ENCODE results near the gene CXCL17.
"Not testable (repeated sequence)": the region's sequence is repeated elsewhere in the genome, so short reads cannot be mapped to it uniquely, and the experiment has no call there.

Gene CXCL17, protein sequence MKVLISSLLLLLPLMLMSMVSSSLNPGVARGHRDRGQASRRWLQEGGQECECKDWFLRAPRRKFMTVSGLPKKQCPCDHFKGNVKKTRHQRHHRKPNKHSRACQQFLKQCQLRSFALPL

DNA sequence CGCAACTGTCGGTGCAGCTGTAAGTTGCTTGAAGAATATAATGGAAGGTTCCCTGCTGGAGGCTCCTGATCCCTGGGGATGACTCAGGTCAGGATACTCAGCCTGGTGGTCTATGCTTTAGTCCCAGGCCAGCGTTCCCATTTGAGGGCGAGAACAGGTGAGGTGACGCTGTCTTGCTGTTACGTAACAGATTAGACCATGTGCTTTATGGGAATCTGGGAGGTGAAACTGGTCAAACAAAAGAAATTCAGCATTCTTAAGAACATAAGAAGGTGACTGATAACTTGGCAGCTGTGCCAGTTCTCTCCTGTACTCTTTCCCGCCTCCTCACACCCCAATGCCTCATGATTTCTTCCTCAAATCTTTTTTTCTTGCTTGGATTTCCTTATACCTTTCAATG is at the start of gene CXCL17:
Gene CXCL17, minus strand, starts transcription at position 114 of the 400 bp plus-strand sequence. CDS start 114 bp downstream, outside the sequence.
- no peak for DNase-seq (ENCODE audit: low read depth in 2 of 2)

DNA sequence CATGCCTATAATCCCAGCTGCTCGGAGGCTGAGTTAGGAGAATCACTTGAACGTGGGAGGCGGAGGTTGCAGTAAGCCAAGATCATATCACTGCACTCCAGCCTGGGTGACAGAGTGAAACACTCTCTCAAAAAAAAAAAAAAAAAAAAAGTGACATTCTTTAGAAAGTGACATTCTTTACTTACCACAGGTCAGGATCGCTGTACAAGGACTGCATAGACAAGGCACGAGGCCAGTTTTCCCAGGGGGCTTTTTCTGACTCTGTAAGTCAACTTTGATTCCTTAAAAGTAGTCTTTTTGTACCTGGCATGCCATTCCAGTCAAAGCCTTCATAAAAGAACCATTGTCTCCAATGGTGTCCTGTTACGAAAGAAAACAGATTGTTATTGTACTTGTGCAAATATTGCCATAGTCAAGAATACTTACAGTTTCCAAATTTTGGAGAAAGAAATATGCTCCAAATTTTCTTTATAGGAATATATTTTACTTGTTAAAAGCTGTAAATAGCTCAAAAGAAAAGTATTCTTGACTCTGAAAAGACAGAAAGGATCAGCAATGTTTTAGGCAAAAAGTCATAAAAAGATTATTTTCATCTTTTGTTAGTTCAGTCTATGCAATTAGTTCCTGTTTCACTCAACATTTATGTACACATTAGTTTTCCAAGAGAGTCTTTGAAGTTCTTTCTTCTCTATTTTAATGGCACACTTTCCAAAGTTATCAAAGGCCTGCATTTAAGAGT is 46.2 kb upstream of the CXCL17 start:
- no peak for DNase-seq (ENCODE audit: low read depth in 2 of 2)

DNA sequence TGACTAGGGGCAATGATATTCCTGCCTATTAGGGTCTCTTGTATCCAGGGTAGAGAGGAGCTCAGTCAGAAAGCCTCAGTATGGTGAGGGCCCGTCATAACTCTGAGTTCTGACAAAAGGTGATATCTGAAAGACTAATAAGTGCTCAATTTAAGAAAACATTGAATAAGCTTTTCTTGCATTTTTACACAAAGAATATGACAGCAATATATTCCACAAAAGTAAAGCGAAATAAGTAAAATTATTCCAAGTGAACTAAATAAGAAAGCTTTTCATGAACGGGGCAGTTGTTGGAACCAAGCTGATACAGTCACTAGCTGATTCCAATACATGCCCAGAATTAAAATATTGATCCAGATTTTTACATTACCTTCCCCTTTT is 45.0 kb upstream of the CXCL17 start:
- DNase-seq (ENCODE audit: low read depth in 2 of 2), result no peak

DNA sequence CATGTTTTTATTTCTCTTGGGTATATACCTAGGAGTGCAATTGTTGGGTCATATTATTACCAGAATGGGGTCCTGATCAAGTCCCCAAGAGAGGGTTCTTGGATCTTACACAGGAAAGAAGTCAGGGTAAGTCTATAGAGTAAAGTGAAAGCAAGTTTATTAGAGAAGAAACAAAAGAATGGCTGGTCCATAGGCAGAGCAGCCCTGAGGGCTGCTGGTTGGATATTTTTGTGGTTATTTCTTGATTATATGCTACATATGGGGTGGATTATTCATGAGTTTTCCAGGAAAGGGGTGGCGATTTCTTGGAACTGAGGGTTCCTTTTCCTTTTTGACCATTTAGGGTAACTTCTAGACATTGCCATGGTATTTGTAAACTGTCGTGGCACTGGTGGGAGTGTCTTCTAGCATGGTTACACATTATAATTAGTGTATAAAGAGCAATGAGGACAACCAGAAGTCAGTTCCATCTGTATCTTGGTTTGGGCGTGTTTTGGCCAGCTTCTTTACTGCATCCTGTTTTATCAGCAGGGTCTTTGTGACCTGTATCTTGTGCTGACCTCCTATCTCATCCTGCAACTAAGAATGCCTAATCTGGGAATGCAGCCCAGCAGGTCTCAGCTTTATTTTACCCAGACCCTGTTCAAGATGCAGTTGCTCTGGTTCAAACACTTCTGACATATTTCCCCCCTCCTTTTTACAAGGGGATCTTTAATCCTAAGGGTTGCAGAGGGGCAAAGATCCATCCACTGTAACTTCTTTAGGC is 44.5 kb upstream of the CXCL17 start:
- no peak for DNase-seq (ENCODE audit: low read depth in 2 of 2)

DNA sequence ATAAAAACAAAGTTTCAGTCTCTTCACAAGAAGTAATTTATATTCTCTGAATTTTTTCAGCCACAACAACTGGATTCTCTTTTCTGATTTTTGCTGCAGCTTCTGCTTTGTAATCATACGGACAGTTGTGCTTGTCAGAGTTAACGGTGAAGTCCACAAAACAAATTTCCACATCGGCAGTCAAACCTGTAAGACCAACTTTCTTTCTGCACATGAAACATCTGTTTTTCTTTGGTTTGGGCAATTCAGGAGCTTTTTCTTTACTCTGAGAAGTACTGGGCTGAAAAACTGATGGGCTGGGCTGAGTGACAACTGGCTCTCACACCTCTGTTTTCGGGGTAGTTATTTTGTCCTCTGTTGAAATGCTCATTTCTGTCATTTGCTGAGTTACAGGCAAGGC is 42.3 kb upstream of the CXCL17 start:
- not testable (repeated sequence) for DNase-seq (ENCODE audit: low read depth in 2 of 2)

DNA sequence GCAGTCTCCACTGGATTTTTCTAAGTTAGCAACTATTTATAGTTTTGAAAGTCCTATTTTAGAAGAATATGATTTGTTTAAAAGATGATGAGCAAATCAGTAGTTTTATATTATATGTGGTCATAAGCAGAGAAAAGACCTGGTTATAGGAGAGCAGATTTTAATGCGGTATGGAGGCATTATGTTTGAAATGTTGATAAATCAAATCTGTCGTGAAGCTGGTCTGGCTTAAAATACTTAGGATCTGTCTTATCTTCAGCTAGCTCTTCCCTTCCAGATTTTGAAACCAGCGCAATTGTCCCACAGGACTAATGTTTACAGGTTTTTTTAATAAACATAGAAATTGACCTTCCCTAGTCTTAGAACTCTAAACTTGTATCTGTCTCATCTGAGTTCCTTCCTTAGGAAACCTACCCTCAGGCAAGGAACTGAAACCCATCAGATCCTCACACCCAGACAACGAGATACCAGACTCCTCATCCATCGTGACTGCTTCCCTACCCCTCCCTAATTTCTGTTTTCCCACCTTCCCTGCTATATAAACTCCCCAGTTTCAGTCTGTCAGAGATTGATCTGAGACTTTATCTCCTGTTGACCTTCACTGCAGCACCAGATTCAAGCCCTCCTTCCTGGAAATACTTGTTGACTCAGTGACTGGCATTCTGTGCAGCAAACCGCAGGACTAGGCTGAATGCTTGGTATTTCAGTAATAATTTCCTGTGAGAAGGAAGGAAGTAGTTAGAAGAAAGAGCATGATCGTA is 37.8 kb upstream of the CXCL17 start:
- no peak for DNase-seq (ENCODE audit: low read depth in 2 of 2)

DNA sequence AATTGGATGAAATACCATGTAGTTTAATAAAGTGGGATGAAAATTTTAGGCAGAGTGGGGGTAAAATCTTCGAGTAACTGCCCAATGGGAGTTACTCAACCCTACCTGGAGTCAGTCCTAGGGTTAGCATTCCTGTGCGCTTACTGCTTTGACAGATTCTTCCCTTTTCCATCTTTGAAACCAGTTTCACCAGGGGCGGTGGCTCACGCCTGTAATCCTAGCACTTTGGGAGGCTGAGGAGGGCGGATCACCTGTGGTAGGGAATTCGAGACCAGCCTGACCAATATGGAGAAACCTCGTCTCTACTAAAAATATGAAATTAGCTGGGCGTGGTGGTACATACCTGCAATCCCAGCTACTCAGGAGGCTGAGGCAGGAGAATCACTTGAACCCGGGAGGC is 37.0 kb upstream of the CXCL17 start:
- DNase-seq (ENCODE audit: low read depth in 2 of 2), result no peak

DNA sequence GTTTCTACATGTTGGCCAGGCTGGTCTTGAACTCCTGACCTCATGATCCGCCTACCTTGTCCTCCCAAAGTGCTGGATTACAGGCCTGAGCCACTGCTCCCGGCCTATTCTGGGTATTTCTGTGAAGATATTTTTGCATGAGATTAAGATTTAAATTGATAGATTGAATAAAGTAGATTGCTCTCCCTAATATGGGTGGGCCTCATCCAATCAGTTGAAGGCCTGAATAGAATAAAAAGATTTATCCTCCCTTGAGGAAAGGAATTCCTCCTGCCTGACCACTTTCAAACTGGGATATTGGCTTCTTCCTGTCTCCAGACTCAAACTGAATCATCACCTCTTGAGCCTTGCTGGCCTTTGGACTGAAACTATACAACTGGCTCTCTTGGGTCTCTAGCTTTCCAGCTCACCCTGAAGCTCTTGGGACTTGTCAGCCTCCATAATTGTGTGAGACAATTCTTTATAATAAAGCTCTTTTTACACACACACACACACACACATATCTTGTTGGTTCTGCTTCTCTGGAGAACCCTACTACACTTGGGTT is 36.1 kb upstream of the CXCL17 start:
- DNase-seq (ENCODE audit: low read depth in 2 of 2), result no peak

DNA sequence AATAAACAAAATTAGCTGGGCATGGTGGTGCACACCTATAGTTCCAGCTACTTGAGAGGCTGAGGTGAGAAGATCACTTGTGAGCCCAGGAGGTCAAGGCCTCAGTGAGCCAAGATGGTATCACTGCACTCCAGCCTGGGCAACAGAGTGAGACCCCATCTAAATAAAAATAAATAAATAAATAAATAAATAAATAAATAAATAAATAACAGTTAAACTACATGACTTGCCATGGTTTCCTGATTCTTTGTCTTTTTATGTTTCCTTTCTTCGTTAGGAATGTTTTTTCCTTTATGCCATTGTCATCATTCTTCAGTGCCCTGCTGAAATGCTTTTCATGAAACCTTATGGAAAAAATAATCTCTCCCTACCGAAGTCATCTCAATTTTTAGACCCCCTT is 35.2 kb upstream of the CXCL17 start:
- DNase-seq (ENCODE audit: low read depth in 2 of 2), result no peak

DNA sequence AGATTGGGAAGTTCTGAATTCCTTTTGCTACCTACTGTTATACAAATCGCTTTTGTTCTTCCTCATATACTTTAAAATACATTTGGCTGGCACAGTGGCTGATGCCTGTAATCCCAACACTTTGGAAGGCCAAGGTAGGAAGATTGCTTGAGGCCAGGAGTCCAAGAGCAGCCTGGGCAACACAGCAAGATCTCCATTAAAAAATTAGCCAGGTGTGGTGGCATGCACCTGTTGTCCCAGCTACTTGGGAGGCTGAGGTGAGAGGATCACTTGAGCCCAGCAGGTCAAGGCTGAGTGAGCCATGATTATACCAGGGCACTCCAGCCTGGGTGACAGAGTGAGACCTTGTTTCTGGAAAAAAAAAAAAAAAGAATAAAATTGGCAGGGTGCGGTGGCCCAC is 34.4 kb upstream of the CXCL17 start:
- DNase-seq (ENCODE audit: low read depth in 2 of 2), result no peak

DNA sequence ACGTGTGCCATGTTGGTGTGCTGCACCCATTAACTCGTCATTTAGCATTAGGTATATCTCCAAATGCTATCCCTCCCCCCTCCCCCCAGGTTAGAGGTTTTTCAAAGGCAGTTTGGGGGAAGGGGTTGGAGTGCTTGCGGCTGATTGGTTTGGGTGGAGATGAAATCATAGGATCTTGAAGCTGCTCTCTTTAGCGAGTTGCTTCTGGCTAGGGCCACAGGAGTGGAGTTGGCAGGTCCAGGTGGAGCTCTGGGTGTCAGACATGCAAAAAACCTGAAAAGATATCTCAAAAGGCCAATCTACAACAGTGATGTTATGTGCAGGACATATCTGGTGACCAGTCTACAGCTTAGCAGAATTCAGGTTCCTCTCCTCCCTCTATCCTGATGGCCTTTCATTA is 32.6 kb upstream of the CXCL17 start:
- DNase-seq (ENCODE audit: low read depth in 2 of 2), result no peak

DNA sequence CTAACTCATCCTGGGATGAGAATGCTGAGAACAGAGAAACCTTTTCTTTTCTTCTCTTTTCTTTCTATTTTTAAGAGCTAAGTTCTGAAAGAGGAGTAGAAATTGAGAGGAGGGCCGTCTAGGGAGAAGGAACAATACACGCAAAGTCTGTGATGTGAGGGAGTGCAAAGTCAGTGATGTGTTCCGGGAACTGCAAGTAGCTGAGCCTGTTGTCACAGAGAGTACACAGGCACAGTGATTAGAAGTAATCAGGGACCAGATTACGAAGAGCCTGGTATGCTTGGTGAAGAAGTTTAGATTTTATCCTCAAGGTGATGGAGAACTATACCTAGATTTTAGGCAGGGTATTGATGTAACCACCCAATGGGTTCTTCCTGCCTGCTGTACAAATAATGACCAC is 32.0 kb upstream of the CXCL17 start:
- DNase-seq (ENCODE audit: low read depth in 2 of 2), result no peak

DNA sequence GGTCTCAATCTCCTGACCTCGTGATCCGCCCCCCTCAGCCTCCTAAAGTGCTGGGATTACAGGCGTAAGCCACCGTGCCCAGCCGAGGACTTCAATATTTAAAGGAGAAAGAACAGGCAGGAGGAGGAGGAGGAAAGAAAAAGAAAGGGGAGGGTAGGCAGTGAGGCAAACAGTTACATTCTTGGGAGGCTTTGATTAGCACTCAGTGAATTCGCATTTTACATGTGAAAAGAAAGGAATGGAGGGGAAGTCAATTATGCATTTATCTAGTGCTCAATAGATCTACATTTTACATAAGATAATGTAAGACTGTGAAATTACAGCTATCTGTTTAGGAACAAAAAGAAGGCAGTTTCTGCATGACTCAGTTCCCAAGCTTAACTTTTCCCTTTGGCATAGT is 30.9 kb upstream of the CXCL17 start:
- DNase-seq (ENCODE audit: low read depth in 2 of 2), result no peak

DNA sequence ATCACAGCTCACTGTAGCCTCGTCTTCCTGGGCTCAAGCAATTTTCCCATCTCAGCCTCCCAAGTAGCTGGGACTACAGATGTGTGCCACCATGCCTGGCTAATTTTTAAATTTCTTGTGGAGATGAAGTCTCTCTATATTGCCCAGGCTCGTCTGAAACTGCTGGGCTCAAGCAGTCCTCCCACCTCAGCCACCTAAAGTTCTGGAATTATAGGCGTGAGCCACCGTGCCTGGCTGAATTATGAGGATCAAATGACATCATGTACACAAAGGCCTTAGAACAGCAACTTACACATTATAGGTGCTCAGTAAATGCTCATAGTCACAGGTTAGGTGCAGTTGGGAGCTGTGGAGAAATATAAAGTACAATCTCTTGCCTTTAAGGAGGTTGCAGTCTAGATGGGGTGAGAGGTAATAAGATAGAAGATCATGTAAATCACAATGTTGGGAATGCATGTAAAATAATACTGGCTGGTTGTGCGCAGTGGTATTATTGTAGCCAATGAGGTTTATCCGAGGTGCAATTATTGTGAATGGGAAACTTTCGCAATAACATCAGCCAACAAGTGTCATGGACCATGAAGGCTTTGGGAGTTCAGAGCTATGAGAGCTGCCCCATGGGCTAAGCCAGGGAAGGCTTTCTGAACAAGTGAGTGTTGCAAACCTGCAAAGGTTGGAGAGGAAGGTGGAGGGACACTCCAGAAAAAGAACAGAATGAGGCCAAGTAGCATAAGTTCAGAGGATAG is 29.8 kb upstream of the CXCL17 start:
- DNase-seq (ENCODE audit: low read depth in 2 of 2), result no peak

DNA sequence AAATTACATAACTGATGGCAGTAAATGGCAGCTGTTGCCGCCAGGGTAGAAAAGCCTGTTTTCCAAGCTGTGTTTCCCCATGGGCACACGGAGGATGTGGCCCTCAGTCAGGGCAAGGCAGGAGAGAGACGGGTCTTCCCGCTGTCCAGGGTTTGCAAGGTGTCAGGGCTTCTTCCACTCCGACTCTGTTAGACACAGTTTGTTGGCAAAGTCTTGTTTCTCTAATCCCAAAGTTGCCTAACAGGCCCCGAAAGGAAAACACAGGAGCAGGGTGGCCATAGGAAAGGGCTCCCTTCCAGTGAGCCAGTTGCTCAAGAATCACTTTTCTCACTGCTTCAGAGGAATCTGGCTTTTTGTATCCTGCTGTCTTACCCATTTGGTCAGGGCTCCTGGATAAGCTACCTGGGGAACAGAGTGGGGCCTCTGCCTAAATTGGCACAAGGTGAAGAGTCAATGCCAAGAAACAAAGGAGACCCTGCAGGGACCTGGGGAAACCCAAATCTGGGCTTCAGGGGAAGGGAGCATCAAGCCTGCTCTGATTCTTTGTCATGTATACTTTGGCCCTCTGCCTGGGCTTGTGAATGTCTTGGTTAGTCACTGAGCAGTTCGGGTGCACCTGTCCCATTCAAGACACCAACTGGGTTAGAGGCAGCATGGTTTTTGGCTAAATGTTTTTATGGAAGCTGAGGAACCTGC is 29.0 kb upstream of the CXCL17 start:
- DNase-seq (ENCODE audit: low read depth in 2 of 2), result no peak

DNA sequence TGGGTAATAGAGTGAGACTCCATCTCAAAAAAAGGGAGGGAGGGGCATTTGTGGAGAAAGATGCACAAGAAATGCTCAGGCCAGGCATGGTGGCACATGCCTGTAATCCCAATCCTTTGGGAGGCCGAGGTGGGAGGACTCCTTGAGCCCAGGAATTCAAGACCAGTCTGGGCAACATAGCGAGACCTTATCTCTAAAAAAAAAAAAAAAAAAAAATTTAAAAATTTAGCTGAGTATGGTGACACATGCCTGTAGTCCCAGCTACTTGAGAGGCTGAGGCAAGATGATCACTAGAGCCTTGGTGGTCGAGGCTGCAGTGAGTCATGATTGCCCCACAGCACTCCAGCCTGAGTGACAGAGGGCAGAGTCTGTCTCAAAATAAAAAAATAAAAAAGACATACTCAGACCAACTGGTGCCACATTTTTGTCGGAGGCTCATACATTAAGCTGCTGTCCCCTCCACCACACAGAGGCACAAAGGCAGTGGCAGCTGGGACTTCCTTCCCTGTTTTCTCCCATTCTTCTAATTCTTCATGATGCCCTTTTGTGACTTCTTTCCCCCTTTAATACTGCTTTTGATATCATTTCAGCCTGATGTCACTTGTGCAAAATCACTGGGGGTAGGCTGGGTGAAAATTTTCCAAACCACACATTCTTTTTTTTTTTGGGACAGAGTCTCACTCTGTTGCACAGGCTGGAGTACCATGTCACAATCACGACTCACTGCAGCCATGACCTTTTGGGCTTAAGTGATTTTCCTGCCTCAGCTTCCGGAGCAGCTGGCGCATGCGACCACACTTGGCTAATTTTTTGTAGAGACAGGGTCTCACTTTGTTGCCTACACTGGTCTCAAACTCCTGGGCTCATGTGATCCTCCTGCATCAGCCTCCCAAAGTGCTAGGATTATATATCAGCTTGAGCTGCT is 26.8 kb upstream of the CXCL17 start:
- no peak for DNase-seq (ENCODE audit: low read depth in 2 of 2)

DNA sequence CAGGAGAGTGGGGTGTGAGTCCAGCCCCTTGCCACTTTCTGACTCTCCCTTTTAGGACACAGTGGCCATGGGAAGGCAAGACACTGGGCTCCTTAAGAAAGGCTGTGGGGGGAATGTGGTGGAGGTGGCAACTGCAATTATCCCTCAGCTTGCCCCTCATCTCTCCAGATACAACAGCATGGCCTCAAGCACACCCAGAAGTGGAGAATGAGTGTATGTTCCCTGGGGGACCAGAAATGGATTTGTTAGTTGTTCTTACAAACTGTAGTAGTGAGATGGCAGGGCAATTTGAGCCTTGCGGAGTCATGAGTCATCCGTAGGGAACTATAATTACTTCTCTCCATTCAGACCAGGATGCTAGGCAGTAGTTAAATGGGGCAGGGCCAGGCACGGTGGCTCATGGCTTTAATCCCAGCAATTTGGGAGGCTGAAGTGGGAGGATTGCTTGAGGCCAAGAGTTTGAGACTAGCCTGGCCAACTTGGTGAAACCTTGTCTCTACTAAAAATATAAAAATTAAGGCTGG is 25.6 kb upstream of the CXCL17 start:
- DNase-seq (ENCODE audit: low read depth in 2 of 2), result no peak

DNA sequence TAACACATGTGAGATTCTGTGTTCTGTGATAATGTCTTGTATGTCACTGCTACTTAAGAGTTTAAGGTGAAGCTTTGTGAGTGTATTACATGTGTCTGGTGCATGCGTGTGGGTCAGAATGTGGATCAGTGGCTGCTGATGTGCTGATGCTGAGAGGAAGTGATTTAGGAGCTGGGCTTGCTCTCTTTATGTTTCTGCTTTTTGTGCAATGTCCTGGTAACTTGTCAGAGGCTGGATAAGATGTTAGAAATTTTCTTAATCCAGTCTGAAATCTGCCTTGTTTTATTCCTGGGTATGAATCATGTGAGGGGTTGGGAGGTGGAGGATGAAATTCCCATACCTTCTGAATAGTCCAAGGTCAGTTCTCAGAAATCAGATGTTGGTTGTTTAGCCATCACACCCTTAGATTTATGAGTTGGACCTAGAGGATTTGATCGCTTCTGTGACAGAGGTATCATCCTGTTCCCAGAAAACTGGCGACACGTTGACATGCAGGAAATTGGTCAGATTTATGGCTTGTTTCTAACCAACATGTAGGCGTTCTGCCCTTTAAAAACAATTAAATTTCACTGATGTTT is 24.5 kb upstream of the CXCL17 start:
- DNase-seq (ENCODE audit: low read depth in 2 of 2), result no peak
